Fibroblast of lung (primary cell): Measurements from ENCODE around the gene TPSG1. TPM values are rescaled to one million over a fixed set of nuclear protein-coding genes. Genes with fewer than 3 reads are reported as not detected.
"Not testable (repeated sequence)": the region's sequence is repeated elsewhere in the genome, so short reads cannot be mapped to it uniquely, and the experiment has no call there.

Source experiments
- DNase-seq, 2 donors: peaks; one replicate each; pipeline versions ENCODE4 v3.0.0 to v3.0.0-alpha.2; 2010; ENCODE audit warnings: low read depth in 2 of 2
- H2AFZ ChIP-seq: 2 replicates; pipeline ENCODE4 v1.5.1; 2012; ENCODE audit warnings: low read length, control low read depth, inconsistent platforms
- H3K27ac ChIP-seq: 2 replicates; pipeline ENCODE4 v1.5.1; 2011; ENCODE audit warnings: low read length, control low read depth; ENCODE audit not compliant: insufficient read depth
- H3K27me3 ChIP-seq: 2 replicates; pipeline ENCODE4 v1.5.1; 2011; ENCODE audit warnings: mild to moderate bottlenecking, low read length; ENCODE audit not compliant: control insufficient read depth, insufficient read depth
- H3K36me3 ChIP-seq: 2 replicates; pipeline ENCODE4 v1.5.1; 2011; ENCODE audit warnings: low read length; ENCODE audit not compliant: control insufficient read depth, insufficient read depth
- H3K4me1 ChIP-seq: 2 replicates; pipeline ENCODE4 v1.5.1; 2011; ENCODE audit warnings: low read length; ENCODE audit not compliant: control insufficient read depth, insufficient read depth; ENCODE audit errors: extremely low read depth
- H3K4me2 ChIP-seq: 2 replicates; pipeline ENCODE4 v1.5.1; 2011; ENCODE audit warnings: low read length, control low read depth; ENCODE audit not compliant: insufficient read depth; ENCODE audit errors: extremely low read depth
- H3K4me3 ChIP-seq, 4 experiments: fragments of 200-600 bp in 1 of 4; sonication (generic) in 1 of 4; replicated peaks in 1 of 4; 2 replicates each; pipeline ENCODE4 v1.5.1; 2011 to 2016; ENCODE audit warnings: low read length in 4 of 4, low read depth in 3 of 4, mild to moderate bottlenecking in 3 of 4, control low read depth in 2 of 4, inconsistent platforms in 1 of 4, mixed read lengths in 1 of 4; ENCODE audit not compliant: insufficient read depth in 1 of 4; ENCODE audit errors: control extremely low read depth in 1 of 4
- H3K79me2 ChIP-seq: 2 replicates; pipeline ENCODE4 v1.5.1; 2012; ENCODE audit warnings: mild to moderate bottlenecking, low read length, inconsistent platforms; ENCODE audit not compliant: control insufficient read depth, insufficient read depth
- H3K9ac ChIP-seq: 2 replicates; pipeline ENCODE4 v1.5.1; 2011; ENCODE audit warnings: mild to moderate bottlenecking, low read length, control low read depth; ENCODE audit not compliant: insufficient read depth
- H3K9me3 ChIP-seq: 2 replicates; pipeline ENCODE4 v1.5.1; 2012; ENCODE audit warnings: low read depth, low read length; ENCODE audit not compliant: control insufficient read depth, insufficient read depth
- H4K20me1 ChIP-seq: 2 replicates; pipeline ENCODE4 v1.5.1; 2011; ENCODE audit warnings: low read length; ENCODE audit not compliant: control insufficient read depth, insufficient read depth; ENCODE audit errors: extremely low read depth
- EZH2 ChIP-seq: IDR thresholded peaks from 2 replicates; pipeline ENCODE4 v1.5.1; 2012; ENCODE audit warnings: low read length, control low read depth, mild to moderate bottlenecking; ENCODE audit errors: missing control alignments
- polyA plus RNA-seq, 2 donors: library from polyadenylated mRNA; depleted of rRNA in 1 of 2; stranded (reverse) in 1 of 2; unstranded in 1 of 2; fragments of >200 nt; gene quantifications; 2 replicates each; pipeline ENCODE4 v1.2.1, GENCODE V29; 2011 to 2012; ENCODE audit warnings: missing spikeins in 1 of 2
- total RNA-seq: library from RNA; depleted of rRNA; stranded (reverse); fragments of >200 nt; gene quantifications from 2 replicates; pipeline ENCODE4 v1.2.1, GENCODE V29; 2014
- TF ChIP-seq, protein P1 (sequence below), 2 donors: IDR thresholded peaks in 1 of 2; conservative IDR thresholded peaks in 1 of 2; 1 replicate in 1 of 2; 2 replicates in 1 of 2; pipeline ENCODE4 v1.5.1; 2011 to 2012; ENCODE audit warnings: low read length in 2 of 2, control low read depth in 1 of 2, inconsistent platforms in 1 of 2, low read depth in 1 of 2, mild to moderate bottlenecking in 1 of 2

The TPSG1 gene
- total and polyA plus RNA-seq, 2 donors (not counting 1 experiment from before 2014, with no cell fraction given): not detected

DNA sequence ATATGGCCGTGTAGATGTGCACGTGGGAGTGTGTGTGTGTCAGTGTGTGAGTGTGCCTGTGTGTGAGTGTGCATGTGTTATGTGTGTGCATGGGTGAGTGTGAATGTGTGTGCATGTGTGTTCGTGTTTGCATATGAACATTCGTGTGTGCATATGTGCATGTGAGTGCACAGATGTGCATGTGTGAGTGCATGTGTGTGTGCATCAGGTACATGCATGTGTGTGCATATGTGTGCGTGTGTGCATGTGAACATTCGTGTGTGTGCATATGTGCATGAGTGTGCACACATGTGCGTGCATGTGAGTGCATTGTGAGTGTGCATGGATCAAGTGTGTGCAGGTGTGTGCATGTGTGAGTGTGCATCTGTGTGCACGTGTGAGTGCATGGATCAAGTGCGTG lies 12.9 kb upstream of the TPSG1 start:
- H3K4me2 ChIP-seq: no peak overlapping the region
- H2AFZ ChIP-seq: no peak overlapping the region
- no peaks in the 10 kb centered on the region for H4K20me1 ChIP-seq
- H3K79me2 ChIP-seq: no peaks in the 10 kb centered on the region
- no peak overlapping the region for H3K9ac ChIP-seq
- H3K36me3 ChIP-seq: no peaks in the 10 kb centered on the region
- TF ChIP-seq, protein P1, sequence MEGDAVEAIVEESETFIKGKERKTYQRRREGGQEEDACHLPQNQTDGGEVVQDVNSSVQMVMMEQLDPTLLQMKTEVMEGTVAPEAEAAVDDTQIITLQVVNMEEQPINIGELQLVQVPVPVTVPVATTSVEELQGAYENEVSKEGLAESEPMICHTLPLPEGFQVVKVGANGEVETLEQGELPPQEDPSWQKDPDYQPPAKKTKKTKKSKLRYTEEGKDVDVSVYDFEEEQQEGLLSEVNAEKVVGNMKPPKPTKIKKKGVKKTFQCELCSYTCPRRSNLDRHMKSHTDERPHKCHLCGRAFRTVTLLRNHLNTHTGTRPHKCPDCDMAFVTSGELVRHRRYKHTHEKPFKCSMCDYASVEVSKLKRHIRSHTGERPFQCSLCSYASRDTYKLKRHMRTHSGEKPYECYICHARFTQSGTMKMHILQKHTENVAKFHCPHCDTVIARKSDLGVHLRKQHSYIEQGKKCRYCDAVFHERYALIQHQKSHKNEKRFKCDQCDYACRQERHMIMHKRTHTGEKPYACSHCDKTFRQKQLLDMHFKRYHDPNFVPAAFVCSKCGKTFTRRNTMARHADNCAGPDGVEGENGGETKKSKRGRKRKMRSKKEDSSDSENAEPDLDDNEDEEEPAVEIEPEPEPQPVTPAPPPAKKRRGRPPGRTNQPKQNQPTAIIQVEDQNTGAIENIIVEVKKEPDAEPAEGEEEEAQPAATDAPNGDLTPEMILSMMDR (conservative IDR thresholded peaks at IDR 0.05 in 1 of 2, IDR thresholded peaks at IDR 0.05 in 1 of 2; ENCODE audit: low read depth in 1 of 2, low read length in 2 of 2): no peak
- no peak for TF ChIP-seq EZH2
- H3K9me3 ChIP-seq: no peaks in the 10 kb centered on the region
- no peak for DNase-seq
- no peak overlapping the region for H3K4me3 ChIP-seq
- no peak overlapping the region for H3K27ac ChIP-seq
- H3K4me1 ChIP-seq: no peaks in the 10 kb centered on the region
- H3K27me3 ChIP-seq: no peaks in the 10 kb centered on the region

DNA sequence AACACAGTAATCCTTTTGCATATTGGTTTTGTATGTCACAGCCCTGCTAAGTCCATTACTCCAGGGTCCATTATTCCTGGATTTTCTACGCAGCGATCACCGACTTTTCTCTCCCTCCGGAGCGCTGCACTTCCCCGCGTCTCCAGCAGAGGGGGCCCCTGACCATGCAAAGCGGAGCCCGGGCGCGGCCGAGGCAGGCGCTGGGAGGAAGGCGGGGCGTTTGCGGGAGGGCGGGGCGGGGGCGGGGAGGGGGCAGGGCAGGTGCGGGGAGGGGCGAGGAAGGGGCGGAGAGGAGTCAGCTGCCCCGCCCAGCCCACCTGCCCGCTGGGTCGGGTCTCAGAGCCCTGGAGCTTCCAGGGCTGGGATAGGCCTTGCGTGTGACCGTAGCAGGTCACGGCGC lies 11.6 kb upstream of the TPSG1 start:
- DNase-seq, H3K36me3 ChIP-seq, H3K4me2 ChIP-seq, H3K27me3 ChIP-seq, H3K4me3 ChIP-seq, H3K9ac ChIP-seq, H3K9me3 ChIP-seq, H3K79me2 ChIP-seq, H3K4me1 ChIP-seq, H4K20me1 ChIP-seq, H2AFZ ChIP-seq, H3K27ac ChIP-seq: not testable (repeated sequence)

DNA sequence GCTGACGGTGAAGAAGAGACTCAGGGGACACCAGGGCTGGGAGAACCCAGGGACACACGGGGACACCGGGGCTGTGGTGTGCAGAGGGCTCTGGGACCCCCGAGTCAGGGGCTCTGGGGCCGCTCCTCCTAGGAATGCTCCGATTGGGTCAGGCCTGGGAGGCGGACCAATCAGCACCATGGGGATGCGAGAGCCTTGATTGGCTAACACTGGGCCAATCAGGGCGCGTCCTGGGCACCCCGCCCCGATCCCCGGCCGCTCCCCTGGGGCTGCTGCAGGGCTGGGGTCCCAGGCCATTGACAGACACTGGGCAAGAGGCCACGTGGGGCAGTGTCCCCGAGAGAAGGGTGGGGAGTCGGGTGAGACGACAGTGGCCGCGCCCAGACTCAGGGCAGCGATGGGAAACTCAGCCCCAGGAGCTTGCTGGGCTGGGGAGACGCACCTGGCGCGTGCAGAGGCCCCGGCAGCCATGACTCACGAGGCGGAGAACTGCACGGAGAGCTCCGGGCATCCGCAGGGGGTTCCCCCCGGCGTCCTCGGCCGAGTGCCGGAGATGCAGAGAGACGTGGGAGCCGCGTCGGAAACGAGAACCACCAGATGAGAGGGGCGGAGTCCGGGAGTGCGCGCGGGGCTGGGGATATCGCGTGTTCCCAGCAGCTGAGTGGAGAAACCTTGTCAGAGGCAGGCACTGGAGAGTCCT lies 7.1 kb upstream of the TPSG1 start:
- not testable (repeated sequence) for H3K4me2 ChIP-seq, H3K9ac ChIP-seq, DNase-seq, H3K79me2 ChIP-seq, H3K36me3 ChIP-seq, H3K4me3 ChIP-seq, H4K20me1 ChIP-seq, H3K4me1 ChIP-seq, H3K27ac ChIP-seq, H3K27me3 ChIP-seq, H2AFZ ChIP-seq, H3K9me3 ChIP-seq

DNA sequence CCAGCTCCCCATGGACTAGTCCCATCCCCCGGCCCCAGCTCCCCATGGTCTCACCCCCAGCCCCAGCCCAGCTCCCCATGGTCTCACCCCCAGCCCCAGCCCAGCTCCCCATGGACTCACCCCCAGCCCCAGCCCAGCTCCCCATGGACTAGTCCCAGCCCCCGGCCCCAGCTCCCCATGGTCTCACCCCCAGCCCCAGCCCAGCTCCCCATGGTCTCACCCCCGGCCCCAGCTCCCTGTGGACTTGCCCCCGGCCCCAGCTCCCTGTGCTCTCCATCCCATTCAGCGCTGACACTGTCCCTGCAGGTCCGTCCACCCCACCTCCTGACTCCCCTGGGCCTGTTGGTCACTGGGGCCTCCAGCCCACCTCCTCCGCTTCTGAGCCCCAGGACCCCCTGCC lies 6.2 kb upstream of the TPSG1 start:
- not testable (repeated sequence) for H3K27me3 ChIP-seq

DNA sequence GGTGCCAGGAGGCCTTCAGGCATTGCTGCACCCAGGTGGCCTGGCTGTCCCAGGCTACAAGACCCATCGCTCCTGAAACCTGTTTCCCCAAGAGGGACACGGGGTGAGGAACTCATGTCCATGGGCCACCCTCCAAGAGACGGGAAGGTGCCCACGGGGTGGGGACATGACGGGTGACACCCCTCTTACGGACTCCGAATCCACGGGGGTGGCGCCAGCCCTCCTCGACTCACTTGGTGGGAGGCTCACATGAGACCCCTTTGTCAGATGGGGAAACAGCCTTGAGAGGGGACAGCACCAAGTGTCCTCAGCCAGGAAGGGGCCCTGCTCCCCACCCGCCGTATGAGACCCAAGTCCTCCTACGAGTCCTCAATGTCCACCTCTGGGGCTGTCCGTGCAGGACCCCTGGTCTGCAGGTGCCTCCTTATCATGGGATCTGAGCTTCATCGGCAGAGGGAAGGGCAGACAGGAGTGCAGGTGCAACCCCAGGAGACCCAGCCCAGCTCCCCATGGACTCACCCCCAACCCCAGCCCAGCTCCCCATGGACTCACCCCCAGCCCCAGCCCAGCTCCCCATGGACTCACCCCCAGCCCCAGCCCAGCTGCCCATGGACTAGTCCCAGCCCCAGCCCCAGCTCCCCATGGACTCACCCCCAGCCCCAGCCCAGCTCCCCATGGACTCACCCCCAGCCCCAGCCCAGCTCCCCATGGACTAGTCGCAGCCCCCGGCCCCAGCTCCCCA lies 5.6 kb upstream of the TPSG1 start:
- H3K9ac ChIP-seq, H3K4me3 ChIP-seq, H3K79me2 ChIP-seq, H3K27me3 ChIP-seq, H3K4me1 ChIP-seq, H3K36me3 ChIP-seq, H2AFZ ChIP-seq, H3K9me3 ChIP-seq, H3K4me2 ChIP-seq, H3K27ac ChIP-seq, DNase-seq, H4K20me1 ChIP-seq: not testable (repeated sequence)

More for the DNA sequence above, 6.2 kb upstream of the TPSG1 start:
- not testable (repeated sequence) for H3K4me3 ChIP-seq, H3K4me2 ChIP-seq, H4K20me1 ChIP-seq, H3K27ac ChIP-seq, H3K79me2 ChIP-seq, H3K4me1 ChIP-seq, H3K36me3 ChIP-seq, DNase-seq, H2AFZ ChIP-seq, H3K9ac ChIP-seq, H3K9me3 ChIP-seq

DNA sequence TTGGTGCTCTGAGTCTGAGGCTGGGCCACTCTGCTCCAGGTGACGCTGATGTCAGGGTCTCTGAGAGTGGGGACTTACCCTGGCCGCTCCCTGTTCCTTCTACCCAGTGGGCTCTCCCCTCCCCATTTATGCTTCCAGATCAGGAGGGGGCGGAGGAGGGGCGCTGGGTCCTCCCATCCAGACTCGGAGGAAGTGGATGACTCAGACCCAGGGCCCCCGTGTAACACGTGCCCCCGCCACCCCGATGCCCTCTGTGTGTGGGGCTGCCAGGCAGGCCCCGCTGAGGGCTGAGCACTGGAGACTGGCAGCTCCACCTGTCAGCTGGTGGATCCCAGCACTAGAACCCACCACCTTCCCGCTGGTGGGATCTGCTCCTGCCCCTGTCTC lies 5.0 kb upstream of the TPSG1 start, which contains the start of gene TPSB2:
TSS of gene TPSB2 (minus strand) at position 101 of the 387 bp plus-strand sequence. CDS start 233 bp downstream, outside the sequence.
- not testable (repeated sequence) for H3K4me1 ChIP-seq, H3K36me3 ChIP-seq, H3K27ac ChIP-seq, H2AFZ ChIP-seq, H3K4me2 ChIP-seq, H4K20me1 ChIP-seq, DNase-seq, H3K4me3 ChIP-seq, H3K9me3 ChIP-seq, H3K79me2 ChIP-seq, H3K9ac ChIP-seq, H3K27me3 ChIP-seq
